ENCODE measurements around the gene MED9. TPM values are rescaled to one million over a fixed set of nuclear protein-coding genes. Genes with fewer than 3 reads are reported as not detected.

The MED9 gene
- total and polyA plus RNA-seq, 2 of the 8 experiments (the other 6 are each of a cell fraction or from before 2014, with no cell fraction given): 15.8 to 19.7 TPM

DNA sequence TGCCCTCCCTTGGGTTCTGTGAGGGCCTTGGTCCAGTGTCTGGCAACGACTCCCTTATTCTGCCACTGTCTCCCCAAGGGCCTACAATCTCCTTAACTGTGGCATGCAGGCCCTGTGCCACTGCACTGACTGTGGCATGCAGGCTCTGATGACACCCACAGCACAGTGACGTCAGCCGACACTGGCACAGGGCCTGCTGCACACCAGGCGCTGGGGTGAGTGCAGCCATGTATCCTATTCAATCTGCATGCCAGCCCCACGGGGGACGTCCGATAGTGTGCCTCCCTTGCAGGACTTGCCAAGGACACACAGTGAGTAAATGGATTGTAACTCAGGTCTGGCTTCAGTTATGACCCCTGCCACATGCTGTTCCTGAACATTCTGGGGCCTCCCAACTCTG is 59.2 kb downstream of the MED9 start (continued):
- TF ChIP-seq CHD7 (IDR thresholded peaks at IDR 0.05; ENCODE audit: insufficient replicate concordance, low read length): no peak
- TF ChIP-seq CREB1 (IDR thresholded peaks at IDR 0.05): no peak
- TF ChIP-seq, protein P1, sequence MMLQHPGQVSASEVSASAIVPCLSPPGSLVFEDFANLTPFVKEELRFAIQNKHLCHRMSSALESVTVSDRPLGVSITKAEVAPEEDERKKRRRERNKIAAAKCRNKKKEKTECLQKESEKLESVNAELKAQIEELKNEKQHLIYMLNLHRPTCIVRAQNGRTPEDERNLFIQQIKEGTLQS (IDR thresholded peaks at IDR 0.05; ENCODE audit: insufficient read depth, low read depth, low read length): no peak
- no peak for TF ChIP-seq RFX5 (IDR thresholded peaks at IDR 0.05; ENCODE audit: borderline replicate concordance, low read depth, low read length)
- TF ChIP-seq CTCF (IDR thresholded peaks at IDR 0.05; ENCODE audit: control extremely low read depth in 1 of 3, insufficient read depth in 1 of 3, low read depth in 1 of 3, low read length in 3 of 3): no peak
- no peak for TF ChIP-seq E2F6 (IDR thresholded peaks at IDR 0.05)
- no peak for TF ChIP-seq YY1 (IDR thresholded peaks at IDR 0.05; ENCODE audit: low read depth, low read length)
- no peak for TF ChIP-seq RBBP5 (IDR thresholded peaks at IDR 0.05; ENCODE audit: borderline replicate concordance, low read depth, low read length)
